ENCODE data around the gene ARVCF.

GRCh38 chr22:19927696-19928095 lies 88.9 kb downstream of the ARVCF start:
- TF ChIP-seq, protein P1, sequence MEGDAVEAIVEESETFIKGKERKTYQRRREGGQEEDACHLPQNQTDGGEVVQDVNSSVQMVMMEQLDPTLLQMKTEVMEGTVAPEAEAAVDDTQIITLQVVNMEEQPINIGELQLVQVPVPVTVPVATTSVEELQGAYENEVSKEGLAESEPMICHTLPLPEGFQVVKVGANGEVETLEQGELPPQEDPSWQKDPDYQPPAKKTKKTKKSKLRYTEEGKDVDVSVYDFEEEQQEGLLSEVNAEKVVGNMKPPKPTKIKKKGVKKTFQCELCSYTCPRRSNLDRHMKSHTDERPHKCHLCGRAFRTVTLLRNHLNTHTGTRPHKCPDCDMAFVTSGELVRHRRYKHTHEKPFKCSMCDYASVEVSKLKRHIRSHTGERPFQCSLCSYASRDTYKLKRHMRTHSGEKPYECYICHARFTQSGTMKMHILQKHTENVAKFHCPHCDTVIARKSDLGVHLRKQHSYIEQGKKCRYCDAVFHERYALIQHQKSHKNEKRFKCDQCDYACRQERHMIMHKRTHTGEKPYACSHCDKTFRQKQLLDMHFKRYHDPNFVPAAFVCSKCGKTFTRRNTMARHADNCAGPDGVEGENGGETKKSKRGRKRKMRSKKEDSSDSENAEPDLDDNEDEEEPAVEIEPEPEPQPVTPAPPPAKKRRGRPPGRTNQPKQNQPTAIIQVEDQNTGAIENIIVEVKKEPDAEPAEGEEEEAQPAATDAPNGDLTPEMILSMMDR (IDR thresholded peaks at IDR 0.05) = no peak
- TF ChIP-seq POLR2A (IDR thresholded peaks at IDR 0.05) = no peak
